ENCODE measurements around the gene ZNF107. TPM values are rescaled to one million over a fixed set of nuclear protein-coding genes. Genes with fewer than 3 reads are reported as not detected.

Gene ZNF107
- total and polyA plus RNA-seq, 2 of the 13 experiments (the other 11 are each of a cell fraction or from before 2014, with no cell fraction given) = 2.5 to 5.4 TPM

GRCh38 chr7:64630496-64630895 lies 35.4 kb upstream of the ZNF107 start (continued):
- TF ChIP-seq PHF5A (CRISPR knock-in tag; IDR thresholded peaks at IDR 0.05; ENCODE audit: low read depth, unreplicated experiment) (no peak), HDAC1 (CRISPR knock-in tag; IDR thresholded peaks at IDR 0.05) (0 out of 2 replicates have a peak, but pooled peaks have one; percentile 17), ZNF20 (CRISPR knock-in tag; IDR thresholded peaks at IDR 0.05) (no peak), MIXL1 (CRISPR knock-in tag; IDR thresholded peaks at IDR 0.05) (peak; percentile 52; the same call in 1 of the 2 replicates), IKZF5 (CRISPR knock-in tag; IDR thresholded peaks at IDR 0.05) (peak; percentile 40; the same call in 1 of the 2 replicates), HMG20A (CRISPR knock-in tag; IDR thresholded peaks at IDR 0.05; ENCODE audit: borderline replicate concordance) (peak; percentile 51; the same call in 1 of the 2 replicates), SOX5 (CRISPR knock-in tag; IDR thresholded peaks at IDR 0.05; ENCODE audit: borderline replicate concordance) (peak; percentile 82; the same call in 1 of the 2 replicates), ELF4 (CRISPR knock-in tag; IDR thresholded peaks at IDR 0.05; ENCODE audit: borderline replicate concordance) (no peak), ZNF570 (CRISPR knock-in tag; IDR thresholded peaks at IDR 0.05; ENCODE audit: borderline replicate concordance) (no peak), PAXIP1 (CRISPR knock-in tag; conservative IDR thresholded peaks at IDR 0.05) (peak; percentile 55; the same call in 1 of the 2 replicates), SMC3 (IDR thresholded peaks at IDR 0.05; ENCODE audit: low read length) (0 out of 2 replicates have a peak, but pooled peaks have one; percentile 30), ARID5B (CRISPR knock-in tag; IDR thresholded peaks at IDR 0.05) (peak; percentile 80), EP300 (IDR thresholded peaks at IDR 0.05; ENCODE audit: low read depth in 2 of 2, low read length in 2 of 2) (0 out of 4 replicates have a peak, but pooled peaks of 1 of the 2 experiments have one; percentile 12), EP300 (CRISPR knock-in tag; IDR thresholded peaks at IDR 0.05; ENCODE audit: borderline replicate concordance) (peak; percentile 49; the same call in 1 of the 2 replicates), FOSL2 (CRISPR knock-in tag; IDR thresholded peaks at IDR 0.05) (peak; percentile 93), ZNF772 (CRISPR knock-in tag; IDR thresholded peaks at IDR 0.05) (0 out of 2 replicates have a peak, but pooled peaks have one; percentile 20)
- TF ChIP-seq, protein P1, sequence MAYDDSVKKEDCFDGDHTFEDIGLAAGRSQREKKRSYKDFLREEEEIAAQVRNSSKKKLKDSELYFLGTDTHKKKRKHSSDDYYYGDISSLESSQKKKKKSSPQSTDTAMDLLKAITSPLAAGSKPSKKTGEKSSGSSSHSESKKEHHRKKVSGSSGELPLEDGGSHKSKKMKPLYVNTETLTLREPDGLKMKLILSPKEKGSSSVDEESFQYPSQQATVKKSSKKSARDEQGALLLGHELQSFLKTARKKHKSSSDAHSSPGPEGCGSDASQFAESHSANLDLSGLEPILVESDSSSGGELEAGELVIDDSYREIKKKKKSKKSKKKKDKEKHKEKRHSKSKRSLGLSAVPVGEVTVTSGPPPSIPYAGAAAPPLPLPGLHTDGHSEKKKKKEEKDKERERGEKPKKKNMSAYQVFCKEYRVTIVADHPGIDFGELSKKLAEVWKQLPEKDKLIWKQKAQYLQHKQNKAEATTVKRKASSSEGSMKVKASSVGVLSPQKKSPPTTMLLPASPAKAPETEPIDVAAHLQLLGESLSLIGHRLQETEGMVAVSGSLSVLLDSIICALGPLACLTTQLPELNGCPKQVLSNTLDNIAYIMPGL (CRISPR knock-in tag; IDR thresholded peaks at IDR 0.05; ENCODE audit: borderline replicate concordance in 1 of 2, low read depth in 1 of 2) = peak; percentile 18 to 34; a peak in 2 of 4 replicates
- TF ChIP-seq, protein P2, sequence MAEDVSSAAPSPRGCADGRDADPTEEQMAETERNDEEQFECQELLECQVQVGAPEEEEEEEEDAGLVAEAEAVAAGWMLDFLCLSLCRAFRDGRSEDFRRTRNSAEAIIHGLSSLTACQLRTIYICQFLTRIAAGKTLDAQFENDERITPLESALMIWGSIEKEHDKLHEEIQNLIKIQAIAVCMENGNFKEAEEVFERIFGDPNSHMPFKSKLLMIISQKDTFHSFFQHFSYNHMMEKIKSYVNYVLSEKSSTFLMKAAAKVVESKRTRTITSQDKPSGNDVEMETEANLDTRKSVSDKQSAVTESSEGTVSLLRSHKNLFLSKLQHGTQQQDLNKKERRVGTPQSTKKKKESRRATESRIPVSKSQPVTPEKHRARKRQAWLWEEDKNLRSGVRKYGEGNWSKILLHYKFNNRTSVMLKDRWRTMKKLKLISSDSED (CRISPR knock-in tag; IDR thresholded peaks at IDR 0.05) = no peak
